Esophagus muscularis mucosa (tissue), 4 donors: ENCODE data around the gene YIPF2.

Source experiments
- EP300 ChIP-seq: sonication (generic); formaldehyde crosslinking; IDR thresholded peaks from one replicate; pipeline ENCODE4 v1.6.1; 2017; ENCODE audit warnings: antibody characterized with exemption
- POLR2A ChIP-seq: fragments of 450-650 bp; IDR thresholded peaks from one replicate; pipeline ENCODE4 v1.6.1; 2017; ENCODE audit warnings: antibody characterized with exemption, moderate library complexity, mild to moderate bottlenecking, low read depth
- POLR2AphosphoS5 ChIP-seq, 2 donors: sonication (generic); formaldehyde crosslinking; IDR thresholded peaks; one replicate each; pipeline ENCODE4 v1.6.1; 2017; ENCODE audit warnings: antibody characterized with exemption in 2 of 2
- TF ChIP-seq, protein P1 (sequence below), 3 experiments: fragments of 200-600 bp in 2 of 3; fragments of 450-650 bp in 1 of 3; sonication (generic) in 2 of 3; IDR thresholded peaks; one replicate each; pipeline ENCODE4 v1.5.1; 2017 to 2019; ENCODE audit warnings: antibody characterized with exemption in 3 of 3, mild to moderate bottlenecking in 2 of 3, moderate library complexity in 1 of 3

DNA sequence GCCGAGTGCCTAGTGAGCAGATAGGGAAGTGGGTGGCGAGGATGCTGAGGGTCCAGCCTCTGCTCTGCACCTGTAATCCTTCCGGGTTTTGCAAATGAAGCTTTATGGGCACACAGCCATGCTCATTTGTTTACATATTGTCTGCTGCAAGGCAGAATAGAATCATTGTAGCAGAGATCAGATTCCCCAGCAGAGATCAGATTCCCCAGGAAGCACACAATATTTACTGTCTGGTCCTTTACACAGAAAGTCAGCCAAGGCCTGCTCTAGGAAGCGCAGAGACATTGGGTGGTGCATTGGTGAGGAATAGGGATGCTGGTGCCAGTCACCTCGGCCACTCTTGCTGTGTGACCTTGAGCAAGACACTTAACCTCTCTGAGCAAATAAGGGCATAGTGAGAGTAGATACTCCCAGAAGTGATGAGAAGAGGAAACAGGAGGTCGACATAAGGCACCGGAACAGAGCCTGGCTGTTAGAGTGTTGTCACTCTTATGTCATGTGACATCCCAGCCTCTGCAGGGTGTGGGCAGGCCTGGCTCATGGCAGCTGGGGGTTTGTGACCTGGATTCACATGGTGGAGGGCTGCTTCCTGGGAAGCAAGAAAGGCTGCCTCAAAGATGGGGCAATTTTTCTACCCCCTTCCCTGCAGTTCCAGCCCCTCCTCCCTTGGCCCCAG lies 31.4 kb downstream of the YIPF2 start:
- TF ChIP-seq, protein P1, sequence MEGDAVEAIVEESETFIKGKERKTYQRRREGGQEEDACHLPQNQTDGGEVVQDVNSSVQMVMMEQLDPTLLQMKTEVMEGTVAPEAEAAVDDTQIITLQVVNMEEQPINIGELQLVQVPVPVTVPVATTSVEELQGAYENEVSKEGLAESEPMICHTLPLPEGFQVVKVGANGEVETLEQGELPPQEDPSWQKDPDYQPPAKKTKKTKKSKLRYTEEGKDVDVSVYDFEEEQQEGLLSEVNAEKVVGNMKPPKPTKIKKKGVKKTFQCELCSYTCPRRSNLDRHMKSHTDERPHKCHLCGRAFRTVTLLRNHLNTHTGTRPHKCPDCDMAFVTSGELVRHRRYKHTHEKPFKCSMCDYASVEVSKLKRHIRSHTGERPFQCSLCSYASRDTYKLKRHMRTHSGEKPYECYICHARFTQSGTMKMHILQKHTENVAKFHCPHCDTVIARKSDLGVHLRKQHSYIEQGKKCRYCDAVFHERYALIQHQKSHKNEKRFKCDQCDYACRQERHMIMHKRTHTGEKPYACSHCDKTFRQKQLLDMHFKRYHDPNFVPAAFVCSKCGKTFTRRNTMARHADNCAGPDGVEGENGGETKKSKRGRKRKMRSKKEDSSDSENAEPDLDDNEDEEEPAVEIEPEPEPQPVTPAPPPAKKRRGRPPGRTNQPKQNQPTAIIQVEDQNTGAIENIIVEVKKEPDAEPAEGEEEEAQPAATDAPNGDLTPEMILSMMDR (IDR thresholded peaks at IDR 0.05), result no peak
- no peak for TF ChIP-seq POLR2A
- TF ChIP-seq POLR2AphosphoS5 (IDR thresholded peaks at IDR 0.05), result no peak
- no peak for TF ChIP-seq EP300
